ENCODE data around the gene ARMH2.

GRCh38 chr6:24829657-24830056, 30.9 kb upstream of the ARMH2 start:
- no peak for TF ChIP-seq CTCF (IDR thresholded peaks at IDR 0.05; ENCODE audit: low read depth, low read length, missing input control)
- no peak for TF ChIP-seq MAX (IDR thresholded peaks at IDR 0.05)
- no peak for TF ChIP-seq FOXA1 (IDR thresholded peaks at IDR 0.05)
